LoVo (cell line): ENCODE measurements around the gene AZIN2.

Experiments
- DNase-seq: peaks from one replicate; pipeline ENCODE4 v3.0.0-alpha.2; 2016; ENCODE audit warnings: low spot score

AZIN2 gene

GRCh38 chr1:33152685-33153432 lies 71.9 kb downstream of the AZIN2 start:
- DNase-seq = no peak

- DNase-seq = no peak
Observed at GRCh38 chr1:33153650-33154049, 72.7 kb downstream of the AZIN2 start.

GRCh38 chr1:33155877-33156538 lies 75.1 kb downstream of the AZIN2 start:
- DNase-seq = no peak

- no peak for DNase-seq
Observed at GRCh38 chr1:33157131-33157530, 76.2 kb downstream of the AZIN2 start.

- DNase-seq = no peak
Observed at GRCh38 chr1:33158366-33158765, 77.4 kb downstream of the AZIN2 start.

GRCh38 chr1:33159577-33159976 lies 78.6 kb downstream of the AZIN2 start:
- DNase-seq = no peak

GRCh38 chr1:33161061-33161681 lies 80.2 kb downstream of the AZIN2 start:
- DNase-seq = no peak

GRCh38 chr1:33162141-33162540 lies 81.2 kb downstream of the AZIN2 start:
- no peak for DNase-seq

- no peak for DNase-seq
Observed at GRCh38 chr1:33163621-33164519, 82.9 kb downstream of the AZIN2 start.

GRCh38 chr1:33165209-33165608 lies 84.3 kb downstream of the AZIN2 start:
- no peak for DNase-seq

GRCh38 chr1:33165809-33166208 lies 84.9 kb downstream of the AZIN2 start:
- no peak for DNase-seq

- DNase-seq = no peak
Observed at GRCh38 chr1:33167650-33168447, 86.9 kb downstream of the AZIN2 start.

- DNase-seq = no peak
Observed at GRCh38 chr1:33168556-33169289, 87.8 kb downstream of the AZIN2 start.

GRCh38 chr1:33169290-33170055 lies 88.5 kb downstream of the AZIN2 start:
- DNase-seq = no peak
